HCT116 (cell line): ENCODE results near the gene SEMA3C.

Experiments used
- CEBPB ChIP-seq: IDR thresholded peaks from 2 replicates; pipeline ENCODE4 v1.6.1; 2012; ENCODE audit warnings: low read depth
- EGR1 ChIP-seq: IDR thresholded peaks from 2 replicates; pipeline ENCODE4 v1.6.1; 2012; ENCODE audit warnings: low read depth
- EZH2 ChIP-seq: fragments of 200-600 bp; sonication (generic); IDR thresholded peaks from 2 replicates; pipeline ENCODE4 v1.6.1; 2017; ENCODE audit warnings: antibody characterized with exemption, mixed run types
- POLR2A ChIP-seq: IDR thresholded peaks from 2 replicates; pipeline ENCODE4 v1.7.0; 2011; ENCODE audit warnings: borderline replicate concordance; ENCODE audit not compliant: insufficient read depth, insufficient read length; ENCODE audit errors: extremely low read depth
- RAD21 ChIP-seq: IDR thresholded peaks from 2 replicates; pipeline ENCODE4 v1.6.1; 2012; ENCODE audit warnings: low read depth, mild to moderate bottlenecking
- SIN3A ChIP-seq: IDR thresholded peaks from 2 replicates; pipeline ENCODE4 v1.6.1; 2012; ENCODE audit warnings: low read depth
- SP1 ChIP-seq: IDR thresholded peaks from 2 replicates; pipeline ENCODE4 v1.6.1; 2012; ENCODE audit warnings: low read depth
- TCF7L2 ChIP-seq: IDR thresholded peaks from 2 replicates; pipeline ENCODE4 v1.7.0; 2011; ENCODE audit warnings: borderline replicate concordance, inconsistent platforms; ENCODE audit not compliant: insufficient read depth, insufficient read length; ENCODE audit errors: extremely low read depth
- ZNF274 ChIP-seq: fragments of 200-500 bp; sonication (Bioruptor generic); IDR thresholded peaks from 2 replicates; pipeline ENCODE4 v1.6.1; 2014; ENCODE audit warnings: mild to moderate bottlenecking, low read depth, low read length, inconsistent platforms
- TF ChIP-seq, protein P1 (sequence below), 3 experiments: fragments of 200-600 bp in 1 of 3; sonication (generic) in 1 of 3; IDR thresholded peaks in 2 of 3; conservative IDR thresholded peaks in 1 of 3; 2 replicates each; pipeline ENCODE4 v1.5.1; 2012 to 2017; ENCODE audit warnings: low read depth in 2 of 3, low read length in 2 of 3, antibody characterized with exemption in 1 of 3, borderline replicate concordance in 1 of 3, control low read depth in 1 of 3, mild to moderate bottlenecking in 1 of 3, mixed read lengths in 1 of 3, mixed run types in 1 of 3, moderate library complexity in 1 of 3; ENCODE audit not compliant: insufficient read depth in 1 of 3
- TF ChIP-seq, protein P2 (sequence below): IDR thresholded peaks from 2 replicates; pipeline ENCODE4 v1.6.1; 2012
- TF ChIP-seq, protein P3 (sequence below): IDR thresholded peaks from 2 replicates; pipeline ENCODE4 v1.6.1; 2012; ENCODE audit warnings: low read depth

DNA sequence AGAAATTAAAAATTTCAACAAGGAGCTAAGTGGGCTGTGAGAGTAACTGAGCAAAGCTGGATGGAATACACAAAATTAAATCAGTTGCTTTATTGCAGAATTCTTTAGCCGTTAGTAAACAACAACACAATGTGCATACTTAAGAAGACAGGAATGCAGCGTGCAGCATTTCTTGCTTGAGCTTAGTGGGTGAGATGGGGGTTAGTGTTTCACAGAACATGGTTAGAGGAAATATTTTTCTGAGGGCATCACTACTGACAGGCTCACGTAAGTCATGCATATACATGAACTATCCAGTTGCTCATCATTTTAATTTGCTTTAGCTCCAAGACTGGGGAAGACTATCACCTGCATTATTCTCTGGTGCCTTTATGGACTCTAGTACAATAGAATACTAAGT is 199.6 kb downstream of the SEMA3C start:
- TF ChIP-seq EGR1: no peak
- TF ChIP-seq POLR2A: no peak
- TF ChIP-seq, protein P1, sequence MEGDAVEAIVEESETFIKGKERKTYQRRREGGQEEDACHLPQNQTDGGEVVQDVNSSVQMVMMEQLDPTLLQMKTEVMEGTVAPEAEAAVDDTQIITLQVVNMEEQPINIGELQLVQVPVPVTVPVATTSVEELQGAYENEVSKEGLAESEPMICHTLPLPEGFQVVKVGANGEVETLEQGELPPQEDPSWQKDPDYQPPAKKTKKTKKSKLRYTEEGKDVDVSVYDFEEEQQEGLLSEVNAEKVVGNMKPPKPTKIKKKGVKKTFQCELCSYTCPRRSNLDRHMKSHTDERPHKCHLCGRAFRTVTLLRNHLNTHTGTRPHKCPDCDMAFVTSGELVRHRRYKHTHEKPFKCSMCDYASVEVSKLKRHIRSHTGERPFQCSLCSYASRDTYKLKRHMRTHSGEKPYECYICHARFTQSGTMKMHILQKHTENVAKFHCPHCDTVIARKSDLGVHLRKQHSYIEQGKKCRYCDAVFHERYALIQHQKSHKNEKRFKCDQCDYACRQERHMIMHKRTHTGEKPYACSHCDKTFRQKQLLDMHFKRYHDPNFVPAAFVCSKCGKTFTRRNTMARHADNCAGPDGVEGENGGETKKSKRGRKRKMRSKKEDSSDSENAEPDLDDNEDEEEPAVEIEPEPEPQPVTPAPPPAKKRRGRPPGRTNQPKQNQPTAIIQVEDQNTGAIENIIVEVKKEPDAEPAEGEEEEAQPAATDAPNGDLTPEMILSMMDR (IDR thresholded peaks at IDR 0.05 in 2 of 3, conservative IDR thresholded peaks at IDR 0.05 in 1 of 3; ENCODE audit: borderline replicate concordance in 1 of 3, insufficient read depth in 1 of 3, low read depth in 2 of 3, low read length in 2 of 3): no peak
- no peak for TF ChIP-seq EZH2
- TF ChIP-seq TCF7L2: no peak
- TF ChIP-seq RAD21: no peak
- TF ChIP-seq, protein P2, sequence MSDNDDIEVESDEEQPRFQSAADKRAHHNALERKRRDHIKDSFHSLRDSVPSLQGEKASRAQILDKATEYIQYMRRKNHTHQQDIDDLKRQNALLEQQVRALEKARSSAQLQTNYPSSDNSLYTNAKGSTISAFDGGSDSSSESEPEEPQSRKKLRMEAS: no peak
- TF ChIP-seq, protein P3, sequence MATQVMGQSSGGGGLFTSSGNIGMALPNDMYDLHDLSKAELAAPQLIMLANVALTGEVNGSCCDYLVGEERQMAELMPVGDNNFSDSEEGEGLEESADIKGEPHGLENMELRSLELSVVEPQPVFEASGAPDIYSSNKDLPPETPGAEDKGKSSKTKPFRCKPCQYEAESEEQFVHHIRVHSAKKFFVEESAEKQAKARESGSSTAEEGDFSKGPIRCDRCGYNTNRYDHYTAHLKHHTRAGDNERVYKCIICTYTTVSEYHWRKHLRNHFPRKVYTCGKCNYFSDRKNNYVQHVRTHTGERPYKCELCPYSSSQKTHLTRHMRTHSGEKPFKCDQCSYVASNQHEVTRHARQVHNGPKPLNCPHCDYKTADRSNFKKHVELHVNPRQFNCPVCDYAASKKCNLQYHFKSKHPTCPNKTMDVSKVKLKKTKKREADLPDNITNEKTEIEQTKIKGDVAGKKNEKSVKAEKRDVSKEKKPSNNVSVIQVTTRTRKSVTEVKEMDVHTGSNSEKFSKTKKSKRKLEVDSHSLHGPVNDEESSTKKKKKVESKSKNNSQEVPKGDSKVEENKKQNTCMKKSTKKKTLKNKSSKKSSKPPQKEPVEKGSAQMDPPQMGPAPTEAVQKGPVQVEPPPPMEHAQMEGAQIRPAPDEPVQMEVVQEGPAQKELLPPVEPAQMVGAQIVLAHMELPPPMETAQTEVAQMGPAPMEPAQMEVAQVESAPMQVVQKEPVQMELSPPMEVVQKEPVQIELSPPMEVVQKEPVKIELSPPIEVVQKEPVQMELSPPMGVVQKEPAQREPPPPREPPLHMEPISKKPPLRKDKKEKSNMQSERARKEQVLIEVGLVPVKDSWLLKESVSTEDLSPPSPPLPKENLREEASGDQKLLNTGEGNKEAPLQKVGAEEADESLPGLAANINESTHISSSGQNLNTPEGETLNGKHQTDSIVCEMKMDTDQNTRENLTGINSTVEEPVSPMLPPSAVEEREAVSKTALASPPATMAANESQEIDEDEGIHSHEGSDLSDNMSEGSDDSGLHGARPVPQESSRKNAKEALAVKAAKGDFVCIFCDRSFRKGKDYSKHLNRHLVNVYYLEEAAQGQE: no peak
- no peak for TF ChIP-seq SIN3A
- no peak for TF ChIP-seq CEBPB
- TF ChIP-seq ZNF274: no peak
- TF ChIP-seq SP1: no peak
